ENCODE results near the gene TAF9. TPM values are rescaled to one million over a fixed set of nuclear protein-coding genes. Genes with fewer than 3 reads are reported as not detected.

The TAF9 gene
- total RNA-seq, 1 donor from 2014 or later = 31.7 TPM

- H3K4me3 ChIP-seq = no peak overlapping the region
- intact Hi-C loops (cut with DNase I) = no loop called here
- TF ChIP-seq, protein P1, sequence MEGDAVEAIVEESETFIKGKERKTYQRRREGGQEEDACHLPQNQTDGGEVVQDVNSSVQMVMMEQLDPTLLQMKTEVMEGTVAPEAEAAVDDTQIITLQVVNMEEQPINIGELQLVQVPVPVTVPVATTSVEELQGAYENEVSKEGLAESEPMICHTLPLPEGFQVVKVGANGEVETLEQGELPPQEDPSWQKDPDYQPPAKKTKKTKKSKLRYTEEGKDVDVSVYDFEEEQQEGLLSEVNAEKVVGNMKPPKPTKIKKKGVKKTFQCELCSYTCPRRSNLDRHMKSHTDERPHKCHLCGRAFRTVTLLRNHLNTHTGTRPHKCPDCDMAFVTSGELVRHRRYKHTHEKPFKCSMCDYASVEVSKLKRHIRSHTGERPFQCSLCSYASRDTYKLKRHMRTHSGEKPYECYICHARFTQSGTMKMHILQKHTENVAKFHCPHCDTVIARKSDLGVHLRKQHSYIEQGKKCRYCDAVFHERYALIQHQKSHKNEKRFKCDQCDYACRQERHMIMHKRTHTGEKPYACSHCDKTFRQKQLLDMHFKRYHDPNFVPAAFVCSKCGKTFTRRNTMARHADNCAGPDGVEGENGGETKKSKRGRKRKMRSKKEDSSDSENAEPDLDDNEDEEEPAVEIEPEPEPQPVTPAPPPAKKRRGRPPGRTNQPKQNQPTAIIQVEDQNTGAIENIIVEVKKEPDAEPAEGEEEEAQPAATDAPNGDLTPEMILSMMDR (IDR thresholded peaks at IDR 0.05) = no peak
- H3K27me3 ChIP-seq = no peaks in the 10 kb centered on the region
- no peaks in the 10 kb centered on the region for H3K4me1 ChIP-seq
- H3K9me3 ChIP-seq = no peaks in the 10 kb centered on the region
- ATAC-seq = no peak
- no peak for DNase-seq
- H3K36me3 ChIP-seq = peaks cover 27% of the 10 kb centered on the region
- no peak overlapping the region for H3K27ac ChIP-seq
Observed at GRCh38 chr5:69359699-69360098, 9.6 kb downstream of the TAF9 start.

- no peak overlapping the region for H3K4me3 ChIP-seq
- H3K9me3 ChIP-seq = no peaks in the 10 kb centered on the region
- DNase-seq (no peak), ATAC-seq (no peak)
- intact Hi-C loops (cut with DNase I) = no loop called here
- H3K36me3 ChIP-seq = peaks cover 54% of the 10 kb centered on the region
- no peaks in the 10 kb centered on the region for H3K4me1 ChIP-seq
- H3K27me3 ChIP-seq = no peaks in the 10 kb centered on the region
- no peak overlapping the region for H3K27ac ChIP-seq
- TF ChIP-seq, protein P1 (IDR thresholded peaks at IDR 0.05) = no peak
Observed at GRCh38 chr5:69350664-69351063, 18.7 kb downstream of the TAF9 start.

GRCh38 chr5:69343083-69343482 is 26.2 kb downstream of the TAF9 start:
- H3K4me1 ChIP-seq = no peaks in the 10 kb centered on the region
- no peaks in the 10 kb centered on the region for H3K36me3 ChIP-seq
- no peak overlapping the region for H3K4me3 ChIP-seq
- no peaks in the 10 kb centered on the region for H3K9me3 ChIP-seq
- DNase-seq (no peak), ATAC-seq (no peak)
- H3K27ac ChIP-seq = no peak overlapping the region
- no peaks in the 10 kb centered on the region for H3K27me3 ChIP-seq
- intact Hi-C loops (cut with DNase I) = no loop called here
- TF ChIP-seq, protein P1 (IDR thresholded peaks at IDR 0.05) = no peak

GRCh38 chr5:69341520-69342161 is 27.7 kb downstream of the TAF9 start:
- no peak for ATAC-seq

GRCh38 chr5:69335341-69335935 is 33.9 kb downstream of the TAF9 start:
- no peaks in the 10 kb centered on the region for H3K9me3 ChIP-seq
- no peak overlapping the region for H3K27ac ChIP-seq
- no peak for DNase-seq
- no peaks in the 10 kb centered on the region for H3K36me3 ChIP-seq
- H3K4me1 ChIP-seq = peaks cover 4% of the 10 kb centered on the region
- no peak overlapping the region for H3K4me3 ChIP-seq
- H3K27me3 ChIP-seq = no peaks in the 10 kb centered on the region
- intact Hi-C loops (cut with DNase I) = no loop called here
- no peak for ATAC-seq
- TF ChIP-seq, protein P1 (IDR thresholded peaks at IDR 0.05) = no peak

More at GRCh38 chr5:69341520-69342161, 27.7 kb downstream of the TAF9 start:
- DNase-seq = no peak
- H3K4me1 ChIP-seq = no peaks in the 10 kb centered on the region
- H3K27ac ChIP-seq = no peak overlapping the region
- H3K27me3 ChIP-seq = no peaks in the 10 kb centered on the region
- intact Hi-C loops (cut with DNase I) = no loop called here
- H3K36me3 ChIP-seq = no peaks in the 10 kb centered on the region
- TF ChIP-seq, protein P1 (IDR thresholded peaks at IDR 0.05) = no peak
- H3K4me3 ChIP-seq = no peak overlapping the region
- H3K9me3 ChIP-seq = no peaks in the 10 kb centered on the region
